WTC11 (cell line): ENCODE measurements around the gene CLK2.

ENCODE experiments used
- ARID4B ChIP-seq: sonication (generic); formaldehyde crosslinking; IDR thresholded peaks from 2 replicates; pipeline ENCODE4 v1.8.0; 2023; ENCODE audit warnings: missing genetic modification reagents, mild to moderate bottlenecking, borderline replicate concordance
- CREB1 ChIP-seq: sonication (generic); formaldehyde crosslinking; IDR thresholded peaks from 2 replicates; pipeline ENCODE4 v1.8.0; 2023; ENCODE audit warnings: mild to moderate bottlenecking, missing genetic modification reagents
- CTCF ChIP-seq: fragments of 200-600 bp; IDR thresholded peaks from 2 replicates; pipeline ENCODE4 v1.8.0; 2022; ENCODE audit warnings: antibody characterized with exemption
- TF ChIP-seq, protein P1 (sequence below): sonication (generic); formaldehyde crosslinking; IDR thresholded peaks from 2 replicates; pipeline ENCODE4 v1.8.0; 2022; ENCODE audit warnings: mild to moderate bottlenecking, missing genetic modification reagents
- TF ChIP-seq, protein P2 (sequence below): sonication (generic); formaldehyde crosslinking; IDR thresholded peaks from 2 replicates; pipeline ENCODE4 v1.8.1; 2023; ENCODE audit warnings: mild to moderate bottlenecking, missing genetic modification reagents, moderate library complexity

GRCh38 chr1:155284476-155284875, 11.2 kb upstream of the CLK2 start:
- TF ChIP-seq CREB1 (CRISPR knock-in tag), result no peak
- no peak for TF ChIP-seq ARID4B (CRISPR knock-in tag)
- TF ChIP-seq, protein P1, sequence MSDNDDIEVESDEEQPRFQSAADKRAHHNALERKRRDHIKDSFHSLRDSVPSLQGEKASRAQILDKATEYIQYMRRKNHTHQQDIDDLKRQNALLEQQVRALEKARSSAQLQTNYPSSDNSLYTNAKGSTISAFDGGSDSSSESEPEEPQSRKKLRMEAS, result no peak
- TF ChIP-seq, protein P2, sequence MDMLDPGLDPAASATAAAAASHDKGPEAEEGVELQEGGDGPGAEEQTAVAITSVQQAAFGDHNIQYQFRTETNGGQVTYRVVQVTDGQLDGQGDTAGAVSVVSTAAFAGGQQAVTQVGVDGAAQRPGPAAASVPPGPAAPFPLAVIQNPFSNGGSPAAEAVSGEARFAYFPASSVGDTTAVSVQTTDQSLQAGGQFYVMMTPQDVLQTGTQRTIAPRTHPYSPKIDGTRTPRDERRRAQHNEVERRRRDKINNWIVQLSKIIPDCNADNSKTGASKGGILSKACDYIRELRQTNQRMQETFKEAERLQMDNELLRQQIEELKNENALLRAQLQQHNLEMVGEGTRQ, result no peak
- TF ChIP-seq CTCF, result no peak
